Naive thymus-derived CD8-positive, alpha-beta T cell (primary cell): Measurements from ENCODE around the gene ZYX. TPM values are rescaled to one million over a fixed set of nuclear protein-coding genes. Genes with fewer than 3 reads are reported as not detected.
A peak's percentile ranks its signal among the peaks of the same experiment; 100 is the strongest.

Source experiments
- ATAC-seq, 2 donors: fragments of 150-1000 bp; cut with Tn5 transposase in 1 of 2; sonication (Bioruptor Pico), chemical (Tn5 transposase) in 1 of 2; 1 replicate in 1 of 2; 2 replicates in 1 of 2; pipeline ENCODE4 v1.10.0; 2021; ENCODE audit warnings: mild to moderate bottlenecking in 2 of 2, moderate library complexity in 2 of 2
- POLR2A ChIA-PET: fragments of 350-600 bp; sonication (Branson Sonifier 250); formaldehyde crosslinking; loops from one replicate; lab custom pipeline; 2021; ENCODE audit warnings: antibody characterized with exemption; lab: Charles Lee
- DNase-seq, 10 donors: peaks; one replicate each; pipeline versions ENCODE4 v3.0.0 to v3.0.0-alpha.2; 2020 to 2022
- H3K27ac Mint-ChIP-seq, 10 donors: one replicate each; pipeline ENCODE4 v1.8.0; 2020 to 2022; ENCODE audit warnings: mild to moderate bottlenecking in 10 of 10, mixed read lengths in 10 of 10, moderate library complexity in 4 of 10, inconsistent platforms in 1 of 10
- H3K27me3 Mint-ChIP-seq, 5 donors: one replicate each; pipeline ENCODE4 v1.8.0; 2021 to 2022; ENCODE audit warnings: mixed read lengths in 5 of 5
- H3K36me3 Mint-ChIP-seq, 3 donors: one replicate each; pipeline ENCODE4 v1.8.0; 2020 to 2022; ENCODE audit warnings: mixed read lengths in 3 of 3, mild to moderate bottlenecking in 2 of 3, inconsistent platforms in 1 of 3
- H3K4me1 Mint-ChIP-seq, 4 donors: one replicate each; pipeline ENCODE4 v1.8.0; 2021 to 2022; ENCODE audit warnings: mixed read lengths in 4 of 4
- H3K4me3 Mint-ChIP-seq, 10 donors: one replicate each; pipeline ENCODE4 v1.8.0; 2020 to 2022; ENCODE audit warnings: mild to moderate bottlenecking in 10 of 10, mixed read lengths in 10 of 10, moderate library complexity in 6 of 10, inconsistent platforms in 1 of 10
- H3K9me3 Mint-ChIP-seq, 9 donors: one replicate each; pipeline ENCODE4 v1.8.0; 2020 to 2022; ENCODE audit warnings: mixed read lengths in 9 of 9, mild to moderate bottlenecking in 3 of 9, inconsistent platforms in 1 of 9, moderate library complexity in 1 of 9
- polyA plus RNA-seq, 3 donors: library from polyadenylated mRNA; unstranded; fragments of 300-500 nt; fragmentation: Illumina TruSeq; gene quantifications; one replicate each; pipeline ENCODE4 v1.2.3, GENCODE V29; 2021
- total RNA-seq, 8 experiments: library from RNA in 2 of 8; stranded (reverse) in 2 of 8; gene quantifications; one replicate each; pipeline ENCODE4 v1.2.3 and lab custom pipeline; 2021 to 2026

Gene ZYX
- total and polyA plus RNA-seq, 5 experiments from 2014 or later: 58.6 to 151 (median 138) TPM

DNA sequence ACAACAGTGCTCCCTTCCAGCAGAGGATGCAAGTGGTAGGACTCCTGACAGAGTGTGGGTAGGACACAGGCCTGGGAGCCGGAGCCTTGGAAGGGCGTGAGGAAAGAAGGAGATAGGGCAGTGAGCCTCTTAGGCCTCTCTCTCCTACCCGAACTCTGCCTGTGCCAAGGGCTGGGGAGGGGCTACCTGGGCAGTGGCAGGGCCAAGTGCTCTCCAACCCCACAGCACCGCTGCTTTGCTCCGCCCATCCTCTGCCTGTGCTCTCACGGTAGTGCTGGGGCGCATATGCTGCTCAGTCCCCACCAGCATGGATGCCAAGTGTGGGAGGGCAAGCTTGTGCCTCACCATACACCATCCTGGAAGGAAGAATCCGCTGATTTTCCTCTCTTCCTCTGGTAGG is 26.2 kb upstream of the ZYX start:
- Mint-ChIP-seq H3K36me3 (no peaks in the 10 kb centered on the region), H3K4me1 (peaks cover 0 to 8% (median 2%) of the 10 kb centered on the region in 4 donors), H3K27me3 (no peaks in the 10 kb centered on the region), H3K9me3 (no peaks in the 10 kb centered on the region), H3K4me3 (peak overlapping the region in 1 of 10 donors; percentile 6), H3K27ac (no peak overlapping the region)
- ATAC-seq (no peak), DNase-seq (no peak)
- POLR2A ChIA-PET: interaction anchor here (0.9 to 1.3 kb wide), 2 partner anchors 10 to 35 kb away, joined by 3 to 4 read pairs; no protein-coding TSS in a partner anchor

DNA sequence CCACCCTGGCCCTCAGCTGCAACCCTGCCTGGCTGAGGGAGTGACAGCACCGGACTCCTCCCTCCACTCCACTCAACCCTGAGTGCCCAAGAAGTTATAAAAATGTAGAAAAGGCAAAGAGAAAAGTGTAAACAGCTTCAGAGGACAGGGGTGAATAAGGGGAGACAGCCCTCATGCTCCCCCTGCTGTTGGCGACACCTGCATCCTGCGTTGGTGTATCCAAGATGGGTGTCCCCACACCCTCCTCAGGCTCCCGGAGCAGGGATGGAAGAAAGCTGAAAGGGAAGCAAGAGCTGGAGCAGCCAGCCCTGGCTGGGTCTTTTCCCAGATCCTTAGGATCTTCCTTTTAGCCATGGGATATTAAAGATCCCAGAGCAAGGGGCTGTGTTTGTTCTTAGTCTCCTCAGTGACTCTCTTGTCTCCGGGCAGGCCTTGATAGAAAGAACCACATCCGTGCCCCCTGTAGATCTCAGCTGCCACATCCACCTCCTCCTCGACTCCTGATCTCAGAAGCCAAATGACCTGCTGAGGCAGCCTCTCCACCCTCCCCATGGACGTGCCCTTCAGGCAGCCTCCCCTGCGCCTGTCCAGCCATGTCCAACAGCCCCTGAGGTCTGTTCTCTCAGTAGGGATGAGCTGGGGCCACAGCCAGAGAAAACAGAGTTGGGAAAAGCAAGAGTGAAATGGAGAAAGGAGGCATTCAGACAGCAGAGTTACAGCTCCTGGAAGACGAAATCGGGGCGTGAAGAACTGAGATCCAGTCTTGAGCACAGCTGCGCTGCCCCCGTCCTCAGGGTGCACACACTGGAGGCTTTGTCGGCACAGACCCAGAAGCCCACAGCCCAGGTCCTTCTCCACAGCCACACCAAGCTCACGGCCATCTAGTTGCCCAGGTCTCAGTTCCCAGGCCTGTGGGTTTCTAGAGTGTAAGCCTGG is 25.4 kb upstream of the ZYX start:
- POLR2A ChIA-PET: interaction anchor here (0.9 to 1.3 kb wide), 2 partner anchors 10 to 34 kb away, joined by 3 to 4 read pairs; no protein-coding TSS in a partner anchor
- no peak overlapping the region for H3K4me3 Mint-ChIP-seq

DNA sequence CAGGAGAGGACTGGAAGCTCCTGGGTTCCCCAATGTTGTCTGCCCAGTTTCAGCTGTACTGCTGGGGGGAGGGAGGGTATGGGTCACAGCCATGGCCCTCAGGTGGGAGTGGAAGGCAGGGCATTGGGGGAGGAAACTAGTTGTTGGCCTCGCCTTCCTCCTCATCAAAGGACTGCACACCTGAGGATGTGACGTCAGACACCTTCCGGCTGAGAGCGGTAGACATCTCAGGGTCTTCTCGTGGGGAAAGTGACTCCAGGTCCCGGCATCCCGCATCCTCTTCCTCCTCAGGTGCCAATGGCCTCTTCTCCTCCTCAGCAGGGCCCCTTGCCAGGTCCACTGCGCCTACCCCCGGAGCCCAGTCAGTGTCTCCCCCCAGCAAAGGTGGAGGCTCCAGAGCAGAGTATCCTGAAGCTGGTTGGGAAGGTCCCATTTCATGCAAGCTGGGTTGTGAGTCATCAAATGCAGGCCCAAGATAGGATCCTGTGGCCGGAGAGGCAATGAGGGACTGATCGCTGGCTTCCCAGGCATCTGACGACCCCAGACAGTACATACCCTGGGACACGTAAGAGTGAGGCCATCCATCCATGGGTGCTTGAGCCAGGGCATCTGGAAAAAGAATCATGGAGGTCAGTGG is 24.6 kb upstream of the ZYX start:
- H3K27ac Mint-ChIP-seq: no peak overlapping the region
- H3K4me3 Mint-ChIP-seq: no peak overlapping the region
- H3K36me3 Mint-ChIP-seq: no peaks in the 10 kb centered on the region
- H3K9me3 Mint-ChIP-seq: no peaks in the 10 kb centered on the region
- H3K27me3 Mint-ChIP-seq: peaks cover 0 to 6% (median 0%) of the 10 kb centered on the region in 5 donors
- no peak for ATAC-seq
- POLR2A ChIA-PET: interaction anchor here (1.3 kb wide), 1 partner anchor 11 kb away, joined by 4 read pairs; no protein-coding TSS in a partner anchor
- peaks cover 2 to 19% (median 5%) of the 10 kb centered on the region in 4 donors for H3K4me1 Mint-ChIP-seq
- no peak for DNase-seq

More for the DNA sequence above, 25.4 kb upstream of the ZYX start:
- Mint-ChIP-seq H3K36me3 (no peaks in the 10 kb centered on the region), H3K9me3 (no peaks in the 10 kb centered on the region), H3K27ac (no peak overlapping the region), H3K27me3 (peaks cover 0 to 5% (median 0%) of the 10 kb centered on the region in 5 donors), H3K4me1 (peaks cover 0 to 14% (median 5%) of the 10 kb centered on the region in 4 donors)
- no peak for DNase-seq
- ATAC-seq: no peak

DNA sequence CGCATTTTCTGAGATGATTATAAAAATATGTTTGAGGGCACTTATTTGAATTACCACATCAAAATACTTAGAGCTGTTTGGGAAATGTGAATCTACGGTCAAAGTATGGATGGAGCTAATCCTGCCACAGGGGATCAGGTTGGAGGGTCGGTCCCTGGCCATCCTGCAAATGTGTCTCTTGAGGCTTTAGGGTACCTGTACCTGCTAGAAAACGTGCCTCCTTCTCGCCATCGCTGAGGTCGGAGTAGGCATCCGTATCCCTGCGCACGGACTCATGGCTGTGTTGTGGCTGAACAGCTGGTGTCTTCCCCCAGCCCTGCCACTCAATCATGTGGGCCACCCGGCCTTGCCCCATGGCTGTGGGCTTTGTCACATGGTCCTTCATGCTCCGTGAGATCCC is 22.5 kb upstream of the ZYX start:
- Mint-ChIP-seq H3K27me3 (peaks cover 5 to 13% (median 5%) of the 10 kb centered on the region in 5 donors), H3K4me1 (peaks cover 9 to 22% (median 11%) of the 10 kb centered on the region in 4 donors), H3K36me3 (no peaks in the 10 kb centered on the region), H3K4me3 (no peak overlapping the region), H3K27ac (peak overlapping the region in 1 of 10 donors; percentile 3), H3K9me3 (no peaks in the 10 kb centered on the region)
- POLR2A ChIA-PET: no interaction called here
- ATAC-seq: no peak
- DNase-seq: no peak

DNA sequence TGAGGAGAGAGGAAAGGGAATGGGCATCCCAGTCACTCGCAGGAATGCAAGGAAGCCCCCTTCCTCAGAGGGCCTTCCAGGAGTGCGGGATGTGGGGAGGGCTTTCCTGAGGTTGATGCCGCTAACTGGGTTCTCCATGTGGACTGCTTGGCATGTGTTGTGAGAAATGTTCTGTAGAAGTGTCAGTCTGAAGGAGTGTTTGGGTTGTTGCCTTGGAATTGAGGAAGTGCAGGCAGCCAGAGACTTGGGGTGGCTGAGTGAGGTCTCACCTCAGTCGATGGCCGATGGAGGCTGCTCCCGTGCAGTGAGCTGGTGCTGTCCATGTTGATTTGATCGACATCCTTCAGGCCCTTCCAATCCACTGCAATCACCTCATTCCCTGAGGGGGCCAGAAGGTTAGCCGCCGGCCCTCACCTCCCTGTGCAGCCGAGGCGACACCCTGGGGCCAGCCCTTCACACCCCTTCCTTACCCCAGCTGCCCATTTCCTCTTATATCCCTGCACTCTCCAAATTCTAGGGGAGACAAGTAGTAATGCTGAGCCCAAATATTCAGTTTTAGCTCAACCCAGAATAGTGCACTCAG is 21.3 kb upstream of the ZYX start:
- peaks cover 8 to 25% (median 11%) of the 10 kb centered on the region in 5 donors for H3K27me3 Mint-ChIP-seq
- H3K36me3 Mint-ChIP-seq: no peaks in the 10 kb centered on the region

DNA sequence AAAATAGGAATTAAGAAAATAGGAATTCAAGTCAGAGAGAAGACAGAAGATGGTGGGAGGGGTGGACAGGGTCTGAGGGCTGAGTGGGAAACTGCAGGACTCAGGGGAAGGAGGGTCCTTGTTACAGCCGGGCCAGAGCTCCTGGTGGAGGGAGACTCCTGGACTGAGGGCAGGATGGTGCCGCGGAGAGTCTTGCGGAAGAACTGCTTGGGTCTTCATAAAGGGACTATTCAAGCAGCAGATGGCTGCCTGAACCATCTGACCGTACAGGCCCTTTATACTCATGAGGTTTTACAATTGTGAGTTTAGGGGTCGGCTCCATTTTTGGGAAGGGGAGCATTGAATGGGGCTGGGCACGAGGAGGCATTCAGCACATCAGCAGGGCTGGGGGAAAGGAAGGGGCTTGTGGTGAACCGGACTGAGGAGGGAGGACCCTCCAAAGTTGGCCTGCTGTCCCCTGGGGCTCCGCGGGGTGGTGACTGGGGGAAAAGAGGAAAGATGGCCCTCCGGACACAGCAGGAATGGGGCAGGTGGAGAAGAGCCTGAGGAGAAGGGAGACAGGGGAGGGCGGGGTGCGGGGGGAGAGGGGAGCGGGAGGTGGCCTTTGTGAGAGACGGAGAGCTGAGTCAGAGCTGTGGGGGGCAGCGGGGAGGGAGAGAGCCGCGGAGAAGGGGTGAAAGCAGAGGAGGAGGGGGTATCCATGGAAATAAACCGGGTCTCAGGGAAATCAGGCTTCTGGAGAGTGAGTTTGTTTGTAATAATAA is 20.2 kb upstream of the ZYX start:
- peak overlapping the region in 4 of 10 donors; percentile 0 to 77 (median 32) for H3K27ac Mint-ChIP-seq
- peak overlapping the region; percentile 59 to 86 (median 72) for H3K4me3 Mint-ChIP-seq
- POLR2A ChIA-PET: interaction anchor here (1.0 to 3.1 kb wide), 6 partner anchors 8 to 23 kb away, joined by 3 to 14 read pairs (median 6); no protein-coding TSS in a partner anchor
- H3K4me1 Mint-ChIP-seq: peaks cover 9 to 17% (median 11%) of the 10 kb centered on the region in 4 donors
- peaks cover 8 to 30% (median 11%) of the 10 kb centered on the region in 5 donors for H3K27me3 Mint-ChIP-seq
- DNase-seq: no peak
- no peaks in the 10 kb centered on the region for H3K9me3 Mint-ChIP-seq
- no peaks in the 10 kb centered on the region for H3K36me3 Mint-ChIP-seq
- ATAC-seq: no peak

More for the DNA sequence above, 21.3 kb upstream of the ZYX start:
- ATAC-seq (no peak), DNase-seq (no peak)
- Mint-ChIP-seq H3K9me3 (no peaks in the 10 kb centered on the region), H3K4me1 (peaks cover 9 to 17% (median 11%) of the 10 kb centered on the region in 4 donors), H3K27ac (peak overlapping the region in 1 of 10 donors; percentile 14), H3K4me3 (peak overlapping the region in 5 of 10 donors; percentile 59 to 80 (median 72))
- POLR2A ChIA-PET: interaction anchor here (0.5 to 1.4 kb wide), 5 partner anchors 9 to 22 kb away, joined by 3 to 8 read pairs (median 4); no protein-coding TSS in a partner anchor

DNA sequence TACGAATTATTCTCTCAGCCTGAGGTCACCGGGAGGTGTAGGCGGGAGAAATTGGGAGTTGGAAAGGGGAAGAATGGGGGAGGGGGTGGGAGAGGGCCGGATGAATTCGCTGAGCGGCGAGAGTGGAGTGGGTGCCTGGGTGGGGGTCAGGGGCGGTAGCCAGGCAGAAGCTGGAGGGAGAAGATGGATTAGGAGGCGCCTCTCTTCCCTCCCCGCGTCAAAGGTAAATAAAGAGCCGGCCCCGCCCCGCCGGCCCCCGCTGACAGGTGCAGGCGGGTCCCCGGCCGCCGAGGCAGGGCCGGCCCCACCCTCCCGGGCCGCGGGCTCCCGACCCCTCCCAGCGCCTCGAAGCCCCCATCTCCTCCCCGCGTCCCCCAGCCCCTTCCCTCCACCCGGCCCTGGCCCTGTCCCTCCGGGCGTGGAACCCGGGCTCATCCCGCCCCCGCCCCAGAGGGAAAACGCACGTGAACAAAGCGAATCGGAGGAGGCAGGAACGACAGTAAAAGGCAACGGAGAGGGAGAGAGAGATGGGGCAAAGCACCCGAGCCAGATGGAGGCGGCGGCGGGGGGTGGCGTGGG is 19.5 kb upstream of the ZYX start:
- Mint-ChIP-seq H3K9me3 (no peaks in the 10 kb centered on the region), H3K4me3 (peak overlapping the region; percentile 49 to 93 (median 87)), H3K36me3 (no peaks in the 10 kb centered on the region), H3K27ac (no peak overlapping the region), H3K4me1 (peaks cover 9 to 17% (median 11%) of the 10 kb centered on the region in 4 donors), H3K27me3 (peaks cover 8 to 33% (median 11%) of the 10 kb centered on the region in 5 donors)
- ATAC-seq (peak; percentile 34 to 37), DNase-seq (no peak)
- POLR2A ChIA-PET: interaction anchor here (1.9 to 3.1 kb wide), 2 partner anchors 13 to 18 kb away, joined by 12 to 14 read pairs; no protein-coding TSS in a partner anchor

DNA sequence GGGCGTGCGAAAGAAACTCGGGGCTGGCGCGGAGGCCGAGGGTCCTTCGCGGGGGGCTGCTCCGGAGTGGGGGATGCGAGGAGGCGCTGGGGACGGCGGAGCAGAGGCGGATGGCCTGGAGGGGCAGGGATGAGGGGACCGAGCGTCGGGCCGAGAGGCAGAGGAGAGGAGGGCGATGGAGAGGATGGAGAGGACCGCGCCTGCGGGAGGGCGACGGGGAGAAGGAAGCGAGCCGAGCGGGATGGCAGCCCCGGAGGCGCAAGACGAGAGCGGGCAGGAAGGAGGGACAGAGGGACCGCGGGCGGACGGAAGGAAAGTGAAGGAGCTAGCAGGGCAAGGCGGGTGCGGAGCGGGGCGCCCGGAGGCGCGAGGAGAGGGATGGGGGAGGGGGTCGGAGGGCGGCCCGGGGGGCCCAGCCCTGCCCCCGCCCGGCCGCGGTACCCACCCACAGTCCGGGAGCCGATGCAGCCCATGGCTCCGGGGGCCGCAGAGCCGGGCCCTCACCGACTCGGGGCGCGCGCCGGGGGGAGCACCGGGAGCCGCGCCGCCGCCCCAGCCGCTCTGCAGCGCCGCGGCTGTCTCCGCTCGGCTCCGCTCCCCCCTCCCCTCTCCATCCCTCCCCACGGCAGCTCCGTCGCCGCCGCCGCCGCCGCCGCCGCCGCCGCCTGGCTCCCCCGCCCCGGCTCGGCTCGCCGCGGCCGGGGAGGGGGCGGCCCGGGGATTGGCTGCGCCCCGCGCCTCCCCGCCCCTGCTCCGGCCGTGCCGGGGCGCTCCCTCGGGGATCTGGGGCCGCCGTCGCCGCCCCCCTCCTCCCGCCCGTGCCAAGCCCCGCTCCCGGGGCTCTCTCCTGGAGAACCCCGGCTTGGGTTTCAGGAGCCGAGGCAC is 18.8 kb upstream of the ZYX start, which contains the start of gene FAM131B:
FAM131B (minus strand) TSS at position 583 of the 885 bp plus-strand sequence; CDS start at position 473, 110 bp downstream.
- H3K4me3 Mint-ChIP-seq: peak within 1 kb of the TSS; percentile 62 to 93 (median 87)
- peaks cover 9 to 17% (median 11%) of the 10 kb centered on the region in 4 donors for H3K4me1 Mint-ChIP-seq
- peak within 1 kb of the TSS in 8 of 10 donors; percentile 7 to 83 (median 64) for H3K27ac Mint-ChIP-seq
- peak; percentile 80 to 86 for ATAC-seq
- H3K36me3 Mint-ChIP-seq: no peaks in the 10 kb centered on the region
- DNase-seq: peak in 6 of 10 donors; percentile 18 to 47 (median 39)
- POLR2A ChIA-PET: interaction anchor here (0.7 to 3.1 kb wide), 4 partner anchors 12 to 21 kb away, joined by 3 to 14 read pairs (median 8); no protein-coding TSS in a partner anchor
- H3K27me3 Mint-ChIP-seq: peaks cover 8 to 33% (median 11%) of the 10 kb centered on the region in 5 donors
- H3K9me3 Mint-ChIP-seq: no peaks in the 10 kb centered on the region

DNA sequence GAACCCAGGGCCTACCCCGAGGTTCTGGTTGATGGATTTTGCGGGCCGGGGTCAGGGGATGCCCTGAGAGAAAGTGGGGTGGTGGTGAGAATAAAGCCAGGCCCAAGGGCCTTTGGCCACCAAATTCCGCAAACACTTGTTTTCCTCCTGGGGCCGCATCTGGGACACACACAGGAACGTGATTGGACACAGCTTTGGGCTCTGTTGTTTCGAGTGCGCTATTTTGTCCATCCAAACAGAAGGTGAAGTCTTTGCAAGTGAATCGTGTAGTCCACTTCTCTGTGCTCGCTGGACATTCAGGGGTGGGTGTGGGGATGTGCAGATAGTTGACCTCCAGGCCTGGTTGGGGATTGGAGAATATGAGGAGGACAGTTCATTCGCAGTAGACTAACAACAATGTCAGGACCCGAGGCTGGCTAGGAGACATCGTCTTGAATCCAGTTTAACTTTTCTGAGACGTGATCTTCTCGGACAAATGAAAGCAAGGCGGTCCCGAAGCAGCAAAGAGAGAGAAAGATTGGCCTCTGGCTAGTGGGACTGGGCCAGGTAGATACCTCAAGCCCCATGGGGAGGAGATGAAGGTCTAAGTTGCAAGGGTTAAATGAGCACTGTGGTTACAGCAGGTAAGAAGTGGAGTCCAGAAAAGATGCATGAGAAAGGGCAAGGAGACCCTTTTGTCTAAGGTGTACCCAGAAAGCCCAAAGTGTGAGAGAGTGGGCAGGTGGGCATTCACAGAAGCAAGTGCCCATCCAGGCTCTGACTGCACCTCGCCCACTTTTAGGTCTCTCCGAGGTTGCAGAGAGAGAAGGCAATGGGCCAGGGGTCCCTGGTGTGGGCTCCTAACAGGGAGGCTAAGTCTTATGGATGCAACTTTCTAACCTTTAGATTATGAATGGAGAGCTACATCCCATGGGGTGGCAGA is 17.9 kb upstream of the ZYX start:
- peaks cover 9 to 17% (median 11%) of the 10 kb centered on the region in 4 donors for H3K4me1 Mint-ChIP-seq
- DNase-seq: no peak
- peak overlapping the region; percentile 46 to 85 (median 80) for H3K4me3 Mint-ChIP-seq
- POLR2A ChIA-PET: interaction anchor here (1.0 to 3.1 kb wide), 3 partner anchors 11 to 20 kb away, joined by 4 to 14 read pairs (median 12); no protein-coding TSS in a partner anchor
- no peak for ATAC-seq
- no peaks in the 10 kb centered on the region for H3K36me3 Mint-ChIP-seq
- H3K27ac Mint-ChIP-seq: peak overlapping the region in 7 of 10 donors; percentile 7 to 74 (median 58)
- H3K9me3 Mint-ChIP-seq: no peaks in the 10 kb centered on the region
- peaks cover 8 to 33% (median 11%) of the 10 kb centered on the region in 5 donors for H3K27me3 Mint-ChIP-seq
